Measurements from ENCODE around the gene ATP6V1G3. TPM values are rescaled to one million over a fixed set of nuclear protein-coding genes. Genes with fewer than 3 reads are reported as not detected.

Gene ATP6V1G3
- total RNA-seq, 4 donors from 2014 or later = not detected

DNA sequence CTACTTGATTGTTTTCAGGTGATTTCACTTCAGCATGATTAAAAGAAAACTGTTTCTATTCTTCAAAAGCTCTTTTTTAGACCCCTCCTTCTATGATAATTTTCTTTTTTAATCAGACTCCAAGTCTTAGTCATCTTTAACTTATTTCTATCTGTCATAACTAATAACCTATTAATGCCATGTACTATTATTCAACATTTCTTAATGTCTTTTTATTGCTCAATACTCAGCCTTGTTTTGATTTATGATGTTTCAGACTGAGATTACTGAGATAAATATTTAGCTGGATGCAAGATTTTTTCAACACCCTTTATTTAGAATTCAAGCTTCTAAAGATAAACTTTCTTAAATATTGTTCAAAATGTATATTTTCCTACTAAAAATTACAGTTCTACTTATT lies 53.6 kb downstream of the ATP6V1G3 start:
- no peaks in the 10 kb centered on the region for H3K27me3 ChIP-seq
- DNase-seq = no peak
- H3K27ac ChIP-seq = no peak overlapping the region
- H3K4me1 ChIP-seq = peaks cover 0 to 11% (median 0%) of the 10 kb centered on the region in 4 donors
- H3K4me3 ChIP-seq = no peak overlapping the region
- no peaks in the 10 kb centered on the region for H3K36me3 ChIP-seq
- H3K9me3 ChIP-seq = no peaks in the 10 kb centered on the region
- TF ChIP-seq POLR2A (IDR thresholded peaks at IDR 0.05) = no peak
- no peak for TF ChIP-seq POLR2AphosphoS5 (IDR thresholded peaks at IDR 0.05)
- no peak for TF ChIP-seq EP300 (IDR thresholded peaks at IDR 0.05; ENCODE audit: low read depth)
- TF ChIP-seq, protein P1, sequence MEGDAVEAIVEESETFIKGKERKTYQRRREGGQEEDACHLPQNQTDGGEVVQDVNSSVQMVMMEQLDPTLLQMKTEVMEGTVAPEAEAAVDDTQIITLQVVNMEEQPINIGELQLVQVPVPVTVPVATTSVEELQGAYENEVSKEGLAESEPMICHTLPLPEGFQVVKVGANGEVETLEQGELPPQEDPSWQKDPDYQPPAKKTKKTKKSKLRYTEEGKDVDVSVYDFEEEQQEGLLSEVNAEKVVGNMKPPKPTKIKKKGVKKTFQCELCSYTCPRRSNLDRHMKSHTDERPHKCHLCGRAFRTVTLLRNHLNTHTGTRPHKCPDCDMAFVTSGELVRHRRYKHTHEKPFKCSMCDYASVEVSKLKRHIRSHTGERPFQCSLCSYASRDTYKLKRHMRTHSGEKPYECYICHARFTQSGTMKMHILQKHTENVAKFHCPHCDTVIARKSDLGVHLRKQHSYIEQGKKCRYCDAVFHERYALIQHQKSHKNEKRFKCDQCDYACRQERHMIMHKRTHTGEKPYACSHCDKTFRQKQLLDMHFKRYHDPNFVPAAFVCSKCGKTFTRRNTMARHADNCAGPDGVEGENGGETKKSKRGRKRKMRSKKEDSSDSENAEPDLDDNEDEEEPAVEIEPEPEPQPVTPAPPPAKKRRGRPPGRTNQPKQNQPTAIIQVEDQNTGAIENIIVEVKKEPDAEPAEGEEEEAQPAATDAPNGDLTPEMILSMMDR (IDR thresholded peaks at IDR 0.05) = no peak
- in situ Hi-C loops (cut with MboI; ENCODE audit: low pct_ligation_motif_present in 1 of 4, low pct_unique_long_range_greater_than_20kb in 1 of 4, low sequenced_read_pairs in 3 of 4) (no loop called here), intact Hi-C loops (cut with DNase I; ENCODE audit: low total_unique reads) (no loop called here)

DNA sequence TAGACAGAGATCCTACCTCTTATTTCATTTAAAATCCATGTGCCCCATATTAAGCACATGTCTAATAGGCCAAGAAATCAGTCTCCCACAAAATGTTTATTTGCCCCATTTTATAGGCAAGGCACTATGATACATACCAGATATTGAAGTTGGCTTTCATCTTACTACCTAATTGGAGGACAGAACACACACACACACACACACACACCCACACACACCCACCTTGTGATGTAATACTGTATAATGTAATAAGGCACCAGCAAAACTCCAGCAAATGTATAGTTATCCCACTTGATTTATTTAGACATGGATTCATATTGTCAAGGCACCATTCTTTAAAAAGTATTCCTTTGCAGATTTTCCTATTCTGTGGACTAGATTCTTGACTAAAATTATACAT lies 56.8 kb downstream of the ATP6V1G3 start:
- TF ChIP-seq POLR2A (IDR thresholded peaks at IDR 0.05) = no peak
- TF ChIP-seq EP300 (IDR thresholded peaks at IDR 0.05; ENCODE audit: low read depth) = no peak
- TF ChIP-seq POLR2AphosphoS5 (IDR thresholded peaks at IDR 0.05) = no peak
- TF ChIP-seq, protein P1 (IDR thresholded peaks at IDR 0.05) = no peak
- H3K27ac ChIP-seq = no peak overlapping the region
- in situ Hi-C loops (cut with MboI; ENCODE audit: low pct_ligation_motif_present in 1 of 4, low pct_unique_long_range_greater_than_20kb in 1 of 4, low sequenced_read_pairs in 3 of 4) = no loop called here

DNA sequence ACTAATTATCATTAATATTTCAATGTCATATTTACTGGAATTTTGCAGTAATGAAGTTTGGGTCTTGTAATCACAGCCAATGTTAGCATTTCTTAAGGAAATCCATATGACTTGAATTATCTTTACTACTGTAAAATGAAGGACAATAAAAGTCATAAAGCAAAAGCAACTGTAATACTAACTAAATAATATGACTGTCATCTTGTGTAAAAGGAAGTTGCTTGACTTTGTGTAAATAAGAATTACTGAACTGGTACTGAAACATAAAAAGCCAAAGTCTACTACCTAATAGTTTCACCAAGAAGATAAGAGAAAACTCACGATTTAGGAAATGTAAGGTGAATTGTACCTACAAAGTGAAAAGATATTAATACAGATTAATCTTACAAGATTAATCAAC lies 57.5 kb downstream of the ATP6V1G3 start:
- no peaks in the 10 kb centered on the region for H3K9me3 ChIP-seq
- peaks cover 0 to 20% (median 0%) of the 10 kb centered on the region in 4 donors for H3K4me1 ChIP-seq
- no peaks in the 10 kb centered on the region for H3K27me3 ChIP-seq
- WGBS, 2 donors (ENCODE audit: low coverage in 1 of 2) = 54 to 67% methylated on average over 1 of the region's 1 CpG
- in situ Hi-C loops (cut with MboI; ENCODE audit: low pct_ligation_motif_present in 1 of 4, low pct_unique_long_range_greater_than_20kb in 1 of 4, low sequenced_read_pairs in 3 of 4) = no loop called here
- TF ChIP-seq EP300 (IDR thresholded peaks at IDR 0.05; ENCODE audit: low read depth) = no peak
- TF ChIP-seq, protein P1 (IDR thresholded peaks at IDR 0.05) = no peak
- no peak for TF ChIP-seq POLR2A (IDR thresholded peaks at IDR 0.05)
- no peak for TF ChIP-seq POLR2AphosphoS5 (IDR thresholded peaks at IDR 0.05)
- no peak overlapping the region for H3K4me3 ChIP-seq
- DNase-seq = no peak
- H3K36me3 ChIP-seq = no peaks in the 10 kb centered on the region
- no peak overlapping the region for H3K27ac ChIP-seq
- intact Hi-C loops (cut with DNase I; ENCODE audit: low total_unique reads) = no loop called here

More for the DNA sequence above, 56.8 kb downstream of the ATP6V1G3 start:
- Histone ChIP-seq H3K4me1 (peaks cover 0 to 20% (median 0%) of the 10 kb centered on the region in 4 donors), H3K9me3 (no peaks in the 10 kb centered on the region), H3K36me3 (no peaks in the 10 kb centered on the region), H3K27me3 (no peaks in the 10 kb centered on the region), H3K4me3 (no peak overlapping the region)
- DNase-seq = no peak
- intact Hi-C loops (cut with DNase I; ENCODE audit: low total_unique reads) = no loop called here

DNA sequence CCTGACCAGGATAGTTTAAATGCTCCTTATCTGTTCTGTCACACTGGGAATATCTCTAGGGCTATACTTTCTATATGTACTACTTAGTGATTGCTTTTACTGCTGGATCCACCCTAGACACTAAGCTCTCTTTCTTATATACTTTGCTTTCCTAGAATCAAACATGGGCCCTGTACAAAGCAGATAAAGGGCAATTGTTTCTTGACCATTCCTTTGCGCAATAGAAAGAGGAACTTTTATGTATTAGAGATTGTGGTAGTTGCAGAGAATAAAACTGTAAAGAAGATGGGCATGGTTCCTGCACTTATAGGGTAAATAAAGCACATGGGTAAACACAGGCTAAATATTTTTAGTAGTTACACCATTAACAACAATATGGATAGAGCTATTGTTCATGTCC lies 58.8 kb downstream of the ATP6V1G3 start:
- Histone ChIP-seq H3K27me3 (no peaks in the 10 kb centered on the region), H3K4me3 (no peak overlapping the region), H3K4me1 (peaks cover 0 to 20% (median 0%) of the 10 kb centered on the region in 4 donors), H3K36me3 (no peaks in the 10 kb centered on the region), H3K27ac (peak overlapping the region in 3 of 4 donors; percentile 14 to 44 (median 17)), H3K9me3 (no peaks in the 10 kb centered on the region)
- in situ Hi-C loops (cut with MboI; ENCODE audit: low pct_ligation_motif_present in 1 of 4, low pct_unique_long_range_greater_than_20kb in 1 of 4, low sequenced_read_pairs in 3 of 4) (no loop called here), intact Hi-C loops (cut with DNase I; ENCODE audit: low total_unique reads) (no loop called here)
- DNase-seq = no peak
- 71% methylated on average over 1 of the region's 1 CpG for WGBS, 2 donors (ENCODE audit: low coverage in 1 of 2)
- TF ChIP-seq, protein P1 (IDR thresholded peaks at IDR 0.05) = no peak
- no peak for TF ChIP-seq EP300 (IDR thresholded peaks at IDR 0.05; ENCODE audit: low read depth)
- no peak for TF ChIP-seq POLR2A (IDR thresholded peaks at IDR 0.05)
- no peak for TF ChIP-seq POLR2AphosphoS5 (IDR thresholded peaks at IDR 0.05)

Data from transverse colon (tissue), 4 donors.